Pancreas (tissue), 10 donors: Measurements from ENCODE around the gene KCNC3. TPM values are rescaled to one million over a fixed set of nuclear protein-coding genes. Genes with fewer than 3 reads are reported as not detected.
A peak's percentile ranks its signal among the peaks of the same experiment; 100 is the strongest.

Source experiments
- ATAC-seq, 4 donors: fragments of 200-7000 bp; cut with Tn5 transposase; one replicate each; pipeline versions ENCODE4 v1.8.0 to v1.9.1; 2020; ENCODE audit warnings: mild to moderate bottlenecking in 4 of 4, moderate library complexity in 4 of 4
- DNase-seq, 6 donors: peaks; one replicate each; pipeline ENCODE4 v3.0.0-alpha.2; 2020
- FAIRE-seq: peaks from 2 replicates; lab custom pipeline; 2012; peaks lifted over from hg19 to GRCh38; lab: Jason Lieb, UNC
- H3K27ac ChIP-seq, 4 donors: fragments of 200-600 bp; sonication (generic); 1 replicate in 3 of 4; 2 replicates in 1 of 4; pipeline versions ENCODE4 v1.5.0 to v1.8.0; 2020
- H3K27me3 ChIP-seq, 4 donors: fragments of 200-600 bp; one replicate each; pipeline ENCODE4 v1.8.0; 2021
- H3K36me3 ChIP-seq, 3 donors: fragments of 200-600 bp; sonication (generic) in 1 of 3; one replicate each; pipeline versions ENCODE4 v1.5.0 to v1.8.0; 2020 to 2021
- H3K4me1 ChIP-seq, 3 donors: fragments of 200-600 bp; one replicate each; pipeline ENCODE4 v1.8.0; 2021
- H3K4me3 ChIP-seq, 4 donors: fragments of 200-600 bp; sonication (generic) in 2 of 4; one replicate each; pipeline versions ENCODE4 v1.5.0 to v1.8.0; 2020 to 2021
- H3K9me3 ChIP-seq, 4 donors: fragments of 200-600 bp; one replicate each; pipeline ENCODE4 v1.8.0; 2021
- CTCF ChIP-seq, 4 donors: fragments of 200-600 bp; sonication (generic) in 3 of 4; IDR thresholded peaks; one replicate each; pipeline versions ENCODE4 v1.5.0 to v1.8.0; 2021; ENCODE audit warnings: antibody characterized with exemption in 4 of 4
- WGBS, 2 donors: extraction: QIAGEN DNeasy Blood & Tissue Kit; methylation state at CpG; one replicate each; pipeline ENCODE4 v1.1.7; 2013; 5-methylcytosine and 5-hydroxymethylcytosine counted together
- intact Hi-C, 3 donors: fragments of 100-400 bp; cut with DNase I; formaldehyde crosslinking; loops; one replicate each; pipeline versions ENCODE4 v1.11.1 to v1.14.2; 2022
- polyA plus RNA-seq, 2 donors: library from polyadenylated mRNA; stranded (reverse); fragments of 200-250 nt; gene quantifications; one replicate each; pipeline ENCODE4 v1.2.3, GENCODE V29; 2013
- total RNA-seq, 6 donors: library from RNA; stranded (reverse); fragmentation: NEBNext Ultra II Directional in 4 of 6; extraction: Animal tissue kit (Norgen Biotek cat#: 25700) in 4 of 6; gene quantifications; one replicate each; pipeline versions ENCODE4 v1.2.1 to v1.2.4, GENCODE V29; 2021 to 2023
- donor health status: healthy with polysubstance abuse.
- donor health status: DM: no; HTN: no; CAD: no; lungs with moderate emphysema.
- donor health status: DM: no; HTN: no; CAD: no.
- donor health status: control.
- donor health status: control.
- donor health status: Bipolar disorder and iron deficiency.
- donor health status: DM: yes; HTN: yes; CAD: no.
- donor health status: DM: no; HTN: no; CAD: no.
- donor health status: DM: no; HTN: no; CAD: no.
- donor health status: DM: yes; HTN: yes; CAD: no.

Gene KCNC3
- total and polyA plus RNA-seq, 8 donors = 2.4 to 7.1 (median 3.6) TPM

- Histone ChIP-seq H3K27me3 (no peaks in the 10 kb centered on the region), H3K9me3 (no peaks in the 10 kb centered on the region), H3K4me1 (no peaks in the 10 kb centered on the region), H3K27ac (no peak overlapping the region), H3K4me3 (no peak overlapping the region), H3K36me3 (peaks cover 0 to 39% (median 0%) of the 10 kb centered on the region in 3 donors)
- FAIRE-seq (no peak), ATAC-seq (no peak), DNase-seq (no peak)
- whole genome bisulfite sequencing, 2 donors = 81 to 85% methylated on average over 2 of the region's 2 CpGs
- intact Hi-C loops = no loop called here
- TF ChIP-seq CTCF (IDR thresholded peaks at IDR 0.05) = no peak
Observed at GRCh38 chr19:50269653-50270052, 59.5 kb downstream of the KCNC3 start.

- ATAC-seq (no peak), FAIRE-seq (no peak), DNase-seq (no peak)
- H3K36me3 ChIP-seq = peaks cover 0 to 39% (median 0%) of the 10 kb centered on the region in 3 donors
- H3K9me3 ChIP-seq = no peaks in the 10 kb centered on the region
- intact Hi-C loops = no loop called here
- H3K4me3 ChIP-seq = no peak overlapping the region
- H3K27me3 ChIP-seq = no peaks in the 10 kb centered on the region
- no peaks in the 10 kb centered on the region for H3K4me1 ChIP-seq
- H3K27ac ChIP-seq = no peak overlapping the region
- 97% methylated on average over 5 of the region's 5 CpGs for WGBS, 2 donors
- TF ChIP-seq CTCF (IDR thresholded peaks at IDR 0.05) = no peak
Observed at GRCh38 chr19:50268501-50268900, 60.7 kb downstream of the KCNC3 start.

- intact Hi-C loops = no loop called here
- no peak for FAIRE-seq
- 94 to 95% methylated on average over 13 of the region's 13 CpGs for WGBS, 2 donors
- H3K4me1 ChIP-seq = no peaks in the 10 kb centered on the region
- H3K36me3 ChIP-seq = peaks cover 0 to 39% (median 0%) of the 10 kb centered on the region in 3 donors
- H3K4me3 ChIP-seq = no peak overlapping the region
- no peak for DNase-seq
- ATAC-seq = no peak
- TF ChIP-seq CTCF (IDR thresholded peaks at IDR 0.05) = no peak
- H3K9me3 ChIP-seq = no peaks in the 10 kb centered on the region
- H3K27ac ChIP-seq = no peak overlapping the region
- no peaks in the 10 kb centered on the region for H3K27me3 ChIP-seq
Observed at GRCh38 chr19:50268041-50268440, 61.1 kb downstream of the KCNC3 start.

- 65 to 69% methylated on average over 20 of the region's 20 CpGs for WGBS, 2 donors
- intact Hi-C loops = no loop called here
- FAIRE-seq = no peak
- no peak for DNase-seq
- H3K36me3 ChIP-seq = peaks cover 0 to 35% (median 0%) of the 10 kb centered on the region in 3 donors
- no peaks in the 10 kb centered on the region for H3K4me1 ChIP-seq
- H3K9me3 ChIP-seq = no peaks in the 10 kb centered on the region
- H3K27ac ChIP-seq = no peak overlapping the region
- peak in 2 of 4 donors; percentile 46 to 47 for ATAC-seq
- TF ChIP-seq CTCF (IDR thresholded peaks at IDR 0.05) = no peak
- H3K27me3 ChIP-seq = no peaks in the 10 kb centered on the region
- no peak overlapping the region for H3K4me3 ChIP-seq
Observed at GRCh38 chr19:50266896-50267295, 62.3 kb downstream of the KCNC3 start.

GRCh38 chr19:50266041-50266440 is 63.1 kb downstream of the KCNC3 start:
- no peak for ATAC-seq
- H3K4me3 ChIP-seq = no peak overlapping the region
- H3K27ac ChIP-seq = no peak overlapping the region
- FAIRE-seq = no peak
- peaks cover 0 to 31% (median 0%) of the 10 kb centered on the region in 3 donors for H3K36me3 ChIP-seq
- intact Hi-C loops = no loop called here
- no peak for TF ChIP-seq CTCF (IDR thresholded peaks at IDR 0.05)
- no peaks in the 10 kb centered on the region for H3K4me1 ChIP-seq
- H3K27me3 ChIP-seq = no peaks in the 10 kb centered on the region
- whole genome bisulfite sequencing, 2 donors = 96 to 97% methylated on average over 8 of the region's 8 CpGs
- DNase-seq = no peak
- no peaks in the 10 kb centered on the region for H3K9me3 ChIP-seq
